ENCODE data around the gene ACVRL1.
A peak's percentile ranks its signal among the peaks of the same experiment; 100 is the strongest.

Gene ACVRL1

GRCh38 chr12:51961834-51962233 lies 54.5 kb downstream of the ACVRL1 start:
- Histone ChIP-seq H3K27me3 (no peaks in the 10 kb centered on the region), H3K4me1 (no peaks in the 10 kb centered on the region; the same call in 1 of the 2 replicates), H3K4me3 (ENCODE audit: low read depth, low read length) (no peak overlapping the region), H3K36me3 (peaks cover 41% of the 10 kb centered on the region), H3K9me3 (no peaks in the 10 kb centered on the region)
- TF ChIP-seq CTCF (IDR thresholded peaks at IDR 0.05; ENCODE audit: low read depth, low read length): no peak
- no peak for DNase-seq

GRCh38 chr12:51962737-51963136 lies 55.4 kb downstream of the ACVRL1 start:
- H3K27me3 ChIP-seq: no peaks in the 10 kb centered on the region

GRCh38 chr12:51963477-51963876 lies 56.2 kb downstream of the ACVRL1 start:
- no peak for DNase-seq
- H3K4me3 ChIP-seq (ENCODE audit: low read depth, low read length): no peak overlapping the region
- H3K27me3 ChIP-seq: no peaks in the 10 kb centered on the region
- no peaks in the 10 kb centered on the region for H3K9me3 ChIP-seq
- no peak for TF ChIP-seq CTCF (IDR thresholded peaks at IDR 0.05; ENCODE audit: low read depth, low read length)
- H3K4me1 ChIP-seq: no peaks in the 10 kb centered on the region; the same call in 1 of the 2 replicates
- peaks cover 34% of the 10 kb centered on the region for H3K36me3 ChIP-seq

More at GRCh38 chr12:51962737-51963136, 55.4 kb downstream of the ACVRL1 start:
- peaks cover 38% of the 10 kb centered on the region for H3K36me3 ChIP-seq
- DNase-seq: no peak
- no peaks in the 10 kb centered on the region; the same call in 1 of the 2 replicates for H3K4me1 ChIP-seq
- no peak overlapping the region for H3K4me3 ChIP-seq (ENCODE audit: low read depth, low read length)
- H3K9me3 ChIP-seq: no peaks in the 10 kb centered on the region
- TF ChIP-seq CTCF (IDR thresholded peaks at IDR 0.05; ENCODE audit: low read depth, low read length): no peak

- no peak for DNase-seq
- H3K9me3 ChIP-seq: no peaks in the 10 kb centered on the region
- H3K36me3 ChIP-seq: no peaks in the 10 kb centered on the region; the same call in none of the 2 replicates
- no peak overlapping the region for H3K4me3 ChIP-seq (ENCODE audit: low read depth, low read length)
- no peaks in the 10 kb centered on the region for H3K27me3 ChIP-seq
- H3K4me1 ChIP-seq: peaks cover 26% of the 10 kb centered on the region
- TF ChIP-seq CTCF (IDR thresholded peaks at IDR 0.05; ENCODE audit: low read depth, low read length): no peak
Observed at GRCh38 chr12:51969643-51970042, 62.3 kb downstream of the ACVRL1 start.

- DNase-seq: peak; percentile 48
- Histone ChIP-seq H3K4me1 (peaks cover 26% of the 10 kb centered on the region), H3K36me3 (peaks cover 13% of the 10 kb centered on the region), H3K9me3 (no peaks in the 10 kb centered on the region), H3K27me3 (no peaks in the 10 kb centered on the region), H3K4me3 (ENCODE audit: low read depth, low read length) (no peak overlapping the region)
- peak; percentile 81 for TF ChIP-seq CTCF (IDR thresholded peaks at IDR 0.05; ENCODE audit: low read depth, low read length)
Observed at GRCh38 chr12:51970904-51971646, 63.8 kb downstream of the ACVRL1 start.

GRCh38 chr12:51971679-51972421 lies 64.5 kb downstream of the ACVRL1 start:
- no peak overlapping the region for H3K4me3 ChIP-seq (ENCODE audit: low read depth, low read length)
- peaks cover 26% of the 10 kb centered on the region for H3K4me1 ChIP-seq
- no peaks in the 10 kb centered on the region for H3K27me3 ChIP-seq

More at GRCh38 chr12:51971679-51972421, 64.5 kb downstream of the ACVRL1 start:
- TF ChIP-seq CTCF (IDR thresholded peaks at IDR 0.05; ENCODE audit: low read depth, low read length): no peak
- no peak for DNase-seq
- H3K9me3 ChIP-seq: no peaks in the 10 kb centered on the region
- peaks cover 21% of the 10 kb centered on the region for H3K36me3 ChIP-seq
